AML-193 (cell line): ENCODE data around the gene FXYD6.

ENCODE experiments used
- DNase-seq, 2 experiments: peaks; one replicate each; lab custom pipeline; 2025; lab: John Stamatoyannopoulos, UW

The FXYD6 gene

GRCh38 chr11:117843666-117844484 is 32.6 kb downstream of the FXYD6 start:
- peak; percentile 18 to 19 for DNase-seq

DNA sequence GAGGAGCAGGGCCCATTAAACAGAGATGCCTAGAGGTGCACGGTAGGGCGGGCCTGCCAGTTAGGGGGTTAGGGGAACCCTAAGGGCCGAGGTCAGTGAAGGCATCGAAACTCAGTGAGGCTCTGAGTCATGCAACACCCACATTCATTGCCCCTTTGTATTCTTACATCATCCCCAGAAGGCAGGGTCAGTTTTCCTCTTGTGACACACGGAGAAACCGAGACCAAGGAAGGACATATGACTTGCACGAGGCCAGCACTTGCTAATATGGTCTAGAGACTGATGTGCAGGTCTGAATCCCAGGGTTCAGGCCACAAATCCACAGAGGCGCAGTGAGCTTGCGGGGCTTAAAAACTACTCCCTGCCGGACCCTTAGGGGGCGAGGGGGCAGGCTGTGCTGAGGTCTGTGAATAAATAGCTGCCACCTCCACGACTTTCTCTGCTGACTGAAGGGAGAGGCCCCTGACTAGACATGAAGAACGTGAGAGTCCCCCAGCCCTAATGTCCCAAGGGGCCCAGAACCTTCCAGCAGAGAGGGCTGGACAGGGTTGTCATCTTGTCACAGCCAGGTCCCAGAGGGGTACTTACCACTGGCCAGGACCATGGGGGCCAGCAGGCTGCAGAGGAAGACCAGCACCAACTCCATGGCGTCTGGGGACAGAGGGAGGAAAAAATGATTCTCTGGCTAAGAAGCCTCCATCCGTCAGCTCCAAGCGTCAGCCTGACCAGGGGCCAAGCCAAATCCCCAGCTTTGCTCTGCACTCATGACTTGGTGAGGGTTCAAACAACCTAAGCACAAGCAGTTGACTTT is 34.1 kb downstream of the FXYD6 start:
- peak; percentile 80 to 83 for DNase-seq

DNA sequence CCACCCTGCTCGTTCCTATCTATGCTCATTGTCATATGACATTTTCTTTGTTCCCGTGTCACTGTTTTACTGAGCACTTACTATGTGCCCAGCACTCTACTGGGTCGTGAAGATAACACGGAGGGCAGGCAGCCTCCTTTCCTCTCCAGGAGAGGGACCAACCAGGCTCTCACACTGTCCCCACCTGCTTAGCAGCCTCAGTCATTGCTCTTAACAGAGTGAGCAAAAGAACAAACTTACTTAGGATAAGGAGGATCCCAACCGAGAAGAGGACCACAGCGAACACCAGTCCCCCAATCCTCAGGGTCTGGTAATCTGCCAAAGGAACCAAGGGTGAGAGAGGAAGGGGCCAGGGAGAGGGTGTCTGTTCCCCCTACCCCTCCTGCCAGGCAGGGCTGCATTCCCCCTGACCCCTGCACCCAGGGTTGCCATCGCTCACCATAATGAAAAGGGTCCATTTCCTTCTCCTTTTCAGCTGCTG is 34.9 kb downstream of the FXYD6 start:
- DNase-seq, result no peak

- no peak for DNase-seq
These were observed 35.4 kb downstream of the FXYD6 start for GRCh38 chr11:117840881-117841550.

DNA sequence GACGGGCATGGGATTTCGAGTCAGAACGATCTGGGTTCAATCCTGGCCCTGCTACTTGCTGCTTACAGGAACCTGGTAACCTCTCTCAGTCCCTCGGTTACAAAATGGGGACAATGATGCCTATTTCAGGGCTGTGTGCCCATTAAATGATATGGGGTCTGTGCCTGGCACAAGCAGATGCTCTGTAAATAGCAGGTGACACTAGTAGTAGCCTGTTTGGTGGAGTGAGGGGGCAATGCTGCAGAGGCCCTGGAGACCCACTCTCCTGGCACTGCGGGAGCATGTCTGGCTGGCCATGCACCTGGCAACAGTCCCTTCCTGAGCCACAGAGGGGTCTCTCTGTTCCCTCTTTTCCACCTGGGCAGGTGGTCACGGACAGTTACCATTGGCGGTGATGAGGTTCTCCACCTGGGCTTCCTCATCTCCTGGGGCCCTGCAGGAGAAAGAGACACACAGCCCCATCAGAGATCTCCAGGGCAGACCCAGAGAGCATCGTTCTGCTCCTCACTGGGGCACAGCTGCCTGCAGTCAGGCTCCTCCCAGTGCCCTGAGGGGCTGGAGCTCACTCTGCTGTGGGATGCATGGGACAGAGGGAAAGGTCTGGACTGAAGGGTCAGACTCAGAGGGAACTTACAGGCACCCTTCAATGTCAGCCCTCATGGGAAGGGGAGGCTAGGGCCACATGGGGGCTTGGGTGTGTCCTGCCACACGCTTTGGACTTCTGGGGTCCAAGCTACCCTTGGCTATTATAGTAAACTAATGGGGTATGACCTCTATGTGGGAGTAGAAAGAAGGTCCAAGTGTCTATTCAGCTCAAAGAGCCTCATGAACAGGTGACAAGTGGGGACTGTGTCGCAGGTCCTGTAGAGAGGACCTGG is 36.3 kb downstream of the FXYD6 start:
- DNase-seq, result no peak

DNA sequence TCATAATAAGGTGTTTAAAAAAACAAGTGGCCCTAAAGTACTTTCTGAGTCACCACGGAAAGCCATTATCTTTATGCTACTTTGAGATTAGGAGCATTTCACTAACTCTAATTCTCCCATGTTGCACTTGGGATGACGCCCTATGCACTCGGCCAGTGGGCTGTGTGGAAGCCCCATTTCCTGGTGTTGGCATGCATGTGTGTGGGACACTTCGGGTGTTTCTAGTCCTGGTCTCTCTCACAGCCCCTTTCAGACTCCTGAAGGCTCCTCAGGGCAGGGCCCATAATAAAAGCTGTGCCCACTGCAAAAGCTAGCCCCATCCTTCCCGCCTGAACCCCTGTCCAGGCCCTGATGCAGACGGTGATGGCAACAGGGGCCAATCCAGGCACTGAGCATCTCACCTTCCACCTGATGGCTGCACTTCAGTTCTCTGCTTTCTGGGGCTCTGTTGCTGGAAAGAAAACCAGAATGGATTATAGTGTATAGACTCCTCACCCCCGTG is 37.0 kb downstream of the FXYD6 start:
- no peak for DNase-seq

- DNase-seq, result no peak
These were observed 37.6 kb downstream of the FXYD6 start for GRCh38 chr11:117838901-117839300.

GRCh38 chr11:117837791-117838190 is 38.7 kb downstream of the FXYD6 start:
- no peak for DNase-seq

DNA sequence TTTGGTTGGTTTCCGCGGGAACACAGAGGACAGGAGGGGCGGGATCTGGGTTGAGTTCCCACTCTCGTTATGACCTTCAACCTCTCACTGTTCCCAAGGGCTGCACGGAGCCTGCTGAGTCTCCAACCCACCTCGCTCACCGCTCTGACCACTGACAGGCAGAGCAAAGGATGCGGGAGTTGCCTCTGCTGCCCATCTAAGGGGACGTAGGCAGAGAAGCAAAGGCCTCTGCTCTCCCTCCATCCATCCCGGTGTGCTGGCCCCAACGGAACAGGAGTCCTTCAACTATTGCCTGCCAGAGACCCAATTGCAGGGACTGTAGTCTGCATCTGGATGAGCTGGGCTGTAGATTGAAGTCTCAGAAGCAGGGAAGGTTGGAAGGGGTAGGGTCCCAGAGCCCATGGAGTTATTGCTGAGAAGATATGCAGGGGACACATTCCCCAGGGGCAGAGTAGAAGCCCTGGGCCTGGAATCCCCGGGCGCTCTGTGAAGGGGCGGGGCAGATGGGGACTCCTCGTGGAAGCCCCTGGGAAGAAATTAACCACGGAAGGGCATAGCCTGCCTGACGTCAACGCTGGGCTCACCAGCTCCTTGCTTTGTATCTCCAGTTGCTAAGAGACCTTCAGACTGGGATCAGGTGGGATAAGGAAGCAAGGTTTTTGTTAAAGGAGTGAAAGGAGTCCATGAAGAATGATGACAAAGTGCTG is 39.2 kb downstream of the FXYD6 start:
- no peak for DNase-seq

DNA sequence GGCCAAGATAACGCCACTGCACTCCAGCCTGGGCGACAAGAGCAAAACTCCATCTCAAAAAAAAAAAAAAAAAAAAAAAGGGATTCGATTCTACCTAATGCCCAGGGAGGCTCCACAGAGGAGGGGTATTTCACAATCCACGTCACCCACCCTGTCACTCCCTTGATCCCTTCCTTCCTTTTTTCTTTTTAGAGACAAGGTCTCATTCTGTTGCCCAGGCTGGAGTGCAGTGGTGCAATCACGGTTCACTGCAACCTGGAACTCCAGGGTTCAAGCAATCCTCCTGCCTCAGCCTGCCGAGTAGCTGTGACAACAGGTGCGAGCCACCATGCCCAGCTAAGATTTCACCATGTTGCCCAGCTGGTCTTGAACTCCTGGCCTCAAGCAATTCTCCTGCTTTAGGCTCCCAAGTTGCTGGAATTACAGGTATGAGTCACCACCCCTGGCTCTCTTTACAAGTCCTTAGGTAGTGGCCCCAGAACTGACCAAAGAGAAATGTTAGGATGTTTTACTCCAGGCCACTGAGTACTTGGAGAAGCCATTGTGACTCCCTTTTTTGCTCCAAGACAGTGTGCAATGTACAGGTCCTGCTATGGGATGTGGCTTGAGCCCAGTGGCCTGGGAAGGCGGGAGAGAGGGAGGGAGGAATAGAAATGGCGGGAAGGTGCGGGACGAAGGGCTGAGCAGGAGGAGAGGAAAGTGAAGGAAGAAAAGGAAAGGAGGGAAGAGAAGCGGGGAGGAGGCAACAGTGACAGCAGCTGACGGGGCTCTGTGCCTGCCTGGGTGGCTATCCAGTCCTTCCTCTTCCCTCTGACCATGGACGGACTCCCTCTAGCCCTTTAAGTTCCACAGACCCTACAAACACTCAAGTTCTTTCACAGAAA is 40.1 kb downstream of the FXYD6 start:
- DNase-seq, result peak; percentile 42 to 49

DNA sequence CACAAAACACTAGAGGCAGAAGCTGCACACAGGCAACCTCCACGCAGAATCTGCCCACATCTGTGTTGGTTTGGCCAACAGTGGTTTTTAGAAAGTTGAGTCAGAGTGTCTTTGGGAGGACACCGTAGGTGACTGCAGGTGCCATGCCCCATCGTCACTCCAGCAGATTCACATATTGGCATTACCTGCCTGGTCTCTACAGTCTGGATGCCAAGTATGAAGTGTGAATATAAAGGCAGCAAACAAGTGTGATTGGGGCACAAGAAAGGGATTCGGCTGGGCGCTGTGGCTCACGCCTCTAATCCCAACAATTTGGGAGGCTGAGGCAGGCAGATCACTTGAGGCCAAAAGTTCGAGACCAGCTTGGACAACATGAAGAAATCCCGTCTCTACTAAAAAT is 40.9 kb downstream of the FXYD6 start:
- DNase-seq, result no peak

- no peak for DNase-seq
These were observed 41.5 kb downstream of the FXYD6 start for GRCh38 chr11:117834838-117835443.

- no peak for DNase-seq
These were observed 42.2 kb downstream of the FXYD6 start for GRCh38 chr11:117834068-117834810.

DNA sequence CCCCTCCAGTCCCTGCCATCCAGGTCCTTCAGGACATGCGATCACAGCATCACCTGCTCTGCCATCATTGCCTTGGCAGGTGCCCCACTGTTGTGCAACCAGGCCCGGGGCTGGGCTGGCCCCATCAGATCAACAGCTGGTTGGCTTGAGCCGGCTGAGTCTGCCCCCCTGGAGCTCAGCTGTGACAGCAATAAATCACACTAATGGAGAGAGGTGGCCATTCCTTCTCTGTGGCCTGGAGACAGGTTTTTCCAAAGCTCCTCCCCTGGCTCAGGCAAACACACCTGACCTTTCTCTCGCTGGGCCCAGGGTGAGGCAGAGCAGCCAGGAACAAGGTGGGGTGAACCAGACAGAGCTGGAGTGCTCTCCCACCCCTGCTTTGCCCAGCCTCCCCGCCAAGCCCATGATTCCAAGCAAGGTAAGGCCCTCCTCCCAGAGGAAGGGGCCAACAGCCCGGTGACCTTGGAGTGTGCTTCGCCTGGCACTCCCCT is 43.0 kb downstream of the FXYD6 start:
- no peak for DNase-seq

- no peak for DNase-seq
These were observed 43.9 kb downstream of the FXYD6 start for GRCh38 chr11:117832511-117832910.

- DNase-seq, result no peak
These were observed 44.6 kb downstream of the FXYD6 start for GRCh38 chr11:117831661-117832415.

- no peak for DNase-seq
These were observed 45.6 kb downstream of the FXYD6 start for GRCh38 chr11:117830674-117831351.
